Measurements from ENCODE around the gene GSTA3.

DNA sequence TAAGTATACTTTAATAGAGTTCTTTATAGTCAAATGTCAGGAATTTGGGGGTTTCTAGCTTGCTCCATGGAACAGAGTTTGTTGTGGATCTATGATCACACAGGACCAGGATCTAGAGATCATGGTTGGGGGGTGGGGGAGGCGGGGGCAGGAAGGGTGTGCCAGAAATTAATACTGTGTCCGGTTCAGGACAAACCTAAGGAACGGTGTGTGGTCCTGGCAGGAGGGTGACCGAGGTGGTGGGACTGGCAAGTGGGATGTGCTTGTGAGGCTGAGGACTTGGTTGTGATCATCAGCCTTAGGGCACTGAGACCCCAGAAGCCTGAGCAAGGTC, 27.9 kb downstream of the GSTA3 start:
- TF ChIP-seq, protein P1, sequence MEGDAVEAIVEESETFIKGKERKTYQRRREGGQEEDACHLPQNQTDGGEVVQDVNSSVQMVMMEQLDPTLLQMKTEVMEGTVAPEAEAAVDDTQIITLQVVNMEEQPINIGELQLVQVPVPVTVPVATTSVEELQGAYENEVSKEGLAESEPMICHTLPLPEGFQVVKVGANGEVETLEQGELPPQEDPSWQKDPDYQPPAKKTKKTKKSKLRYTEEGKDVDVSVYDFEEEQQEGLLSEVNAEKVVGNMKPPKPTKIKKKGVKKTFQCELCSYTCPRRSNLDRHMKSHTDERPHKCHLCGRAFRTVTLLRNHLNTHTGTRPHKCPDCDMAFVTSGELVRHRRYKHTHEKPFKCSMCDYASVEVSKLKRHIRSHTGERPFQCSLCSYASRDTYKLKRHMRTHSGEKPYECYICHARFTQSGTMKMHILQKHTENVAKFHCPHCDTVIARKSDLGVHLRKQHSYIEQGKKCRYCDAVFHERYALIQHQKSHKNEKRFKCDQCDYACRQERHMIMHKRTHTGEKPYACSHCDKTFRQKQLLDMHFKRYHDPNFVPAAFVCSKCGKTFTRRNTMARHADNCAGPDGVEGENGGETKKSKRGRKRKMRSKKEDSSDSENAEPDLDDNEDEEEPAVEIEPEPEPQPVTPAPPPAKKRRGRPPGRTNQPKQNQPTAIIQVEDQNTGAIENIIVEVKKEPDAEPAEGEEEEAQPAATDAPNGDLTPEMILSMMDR (IDR thresholded peaks at IDR 0.05; ENCODE audit: low read length): no peak
- no peak for TF ChIP-seq EZH2 (IDR thresholded peaks at IDR 0.05; ENCODE audit: borderline replicate concordance, low read length)

All from OCI-LY1 (cell line).